ENCODE measurements around the gene AGPAT3. TPM values are rescaled to one million over a fixed set of nuclear protein-coding genes. Genes with fewer than 3 reads are reported as not detected.

Gene AGPAT3
- total RNA-seq, 1 experiment from 2014 or later = 13.0 TPM

DNA sequence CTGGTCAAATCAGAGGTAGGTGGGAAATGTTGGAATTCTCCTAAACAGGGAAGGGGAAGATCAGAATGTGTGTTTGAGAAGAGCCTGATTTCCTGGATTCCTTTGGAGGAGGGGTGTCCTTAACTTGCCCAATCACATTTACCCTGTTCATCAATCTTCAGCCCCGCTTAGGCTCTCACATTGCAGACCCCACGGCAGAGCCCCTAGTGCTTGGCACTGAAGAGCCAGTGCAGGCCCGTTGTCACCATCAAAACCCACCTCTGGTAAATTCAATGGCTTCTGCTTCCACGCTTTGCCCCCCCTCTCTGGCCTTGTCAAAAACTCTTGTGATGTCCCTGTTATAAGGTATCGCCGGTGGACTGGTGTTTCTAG, 2.3 kb downstream of the AGPAT3 start:
- Histone ChIP-seq H3K9me3 (ENCODE audit: control insufficient read depth, low read depth, low read length) (no peaks in the 10 kb centered on the region), H3K56ac (ENCODE audit: insufficient read length, low read depth, low read length) (no peak overlapping the region), H3K4ac (ENCODE audit: low read depth, low read length) (no peak overlapping the region), H3K9ac (ENCODE audit: extremely low read depth, insufficient read length, low read length) (no peak overlapping the region), H4K20me1 (ENCODE audit: control insufficient read depth, insufficient read depth, insufficient read length) (no peaks in the 10 kb centered on the region), H3K79me2 (ENCODE audit: insufficient read depth, low read length) (no peaks in the 10 kb centered on the region), H2BK15ac (ENCODE audit: low read depth, low read length) (no peak overlapping the region), H2BK5ac (ENCODE audit: insufficient read length, low read length) (no peak overlapping the region), H2AK5ac (ENCODE audit: insufficient read length, low read length) (no peak overlapping the region), H4K5ac (ENCODE audit: insufficient read length, low read depth, low read length) (no peak overlapping the region), H4K8ac (replicated peaks; ENCODE audit: insufficient read length, low read depth, low read length) (no peak overlapping the region), H2BK20ac (ENCODE audit: low read depth, low read length, poor library complexity, severe bottlenecking) (no peak overlapping the region), H3K4me1 (ENCODE audit: insufficient read depth, low read length) (no peaks in the 10 kb centered on the region; the same call in 1 of the 2 replicates), H4K91ac (ENCODE audit: insufficient read length, low read depth, low read length) (no peak overlapping the region), H3K4me2 (ENCODE audit: insufficient read depth, insufficient read length, low read length) (no peak overlapping the region), H2BK12ac (ENCODE audit: insufficient read length, low read depth, low read length) (no peak overlapping the region), H3K14ac (ENCODE audit: insufficient read depth, low read length) (no peak overlapping the region), H3K23me2 (ENCODE audit: insufficient read length, low read depth, low read length, poor library complexity, severe bottlenecking) (no peaks in the 10 kb centered on the region), H3K79me1 (ENCODE audit: insufficient read depth, low read depth, low read length, poor library complexity, severe bottlenecking) (no peaks in the 10 kb centered on the region), H2AFZ (ENCODE audit: low read length) (no peak overlapping the region), H3K27ac (ENCODE audit: insufficient read length, low read depth, low read length) (no peak overlapping the region), H3K18ac (ENCODE audit: insufficient read length, low read depth, low read length) (no peak overlapping the region), H2BK120ac (ENCODE audit: low read depth, low read length, poor library complexity, severe bottlenecking) (no peak overlapping the region), H3K27me3 (ENCODE audit: insufficient read depth, low read length) (no peaks in the 10 kb centered on the region), H3K23ac (ENCODE audit: insufficient read length, low read depth, low read length) (no peak overlapping the region), H3T11ph (ENCODE audit: low read length) (no peak overlapping the region)
- Mint-ChIP-seq H3K4me3 (peak overlapping the region in 1 of 2 experiments; percentile 75; a peak in 3 of 5 replicates), H3K36me3 (ENCODE audit: insufficient read depth in 1 of 3, low read depth in 3 of 3) (0 out of 7 replicates have a peak, but pooled peaks cover 0 to 2% (median 2%) of the 10 kb centered on the region in 3 experiments), H3K27ac (no peak overlapping the region; a peak in 1 of 7 replicates), H3K9me3 (no peaks in the 10 kb centered on the region), H3K27me3 (ENCODE audit: low read depth) (peaks cover 21% of the 10 kb centered on the region), H3K4me1 (peaks cover 11 to 12% of the 10 kb centered on the region in 2 experiments)
- WGBS (ENCODE audit: extremely low coverage, insufficient read length, low lambda C conversion rate) = no CpG with 5 or more reads among the region's 6 CpGs
- no peak for DNase-seq
- TF ChIP-seq, protein P1, sequence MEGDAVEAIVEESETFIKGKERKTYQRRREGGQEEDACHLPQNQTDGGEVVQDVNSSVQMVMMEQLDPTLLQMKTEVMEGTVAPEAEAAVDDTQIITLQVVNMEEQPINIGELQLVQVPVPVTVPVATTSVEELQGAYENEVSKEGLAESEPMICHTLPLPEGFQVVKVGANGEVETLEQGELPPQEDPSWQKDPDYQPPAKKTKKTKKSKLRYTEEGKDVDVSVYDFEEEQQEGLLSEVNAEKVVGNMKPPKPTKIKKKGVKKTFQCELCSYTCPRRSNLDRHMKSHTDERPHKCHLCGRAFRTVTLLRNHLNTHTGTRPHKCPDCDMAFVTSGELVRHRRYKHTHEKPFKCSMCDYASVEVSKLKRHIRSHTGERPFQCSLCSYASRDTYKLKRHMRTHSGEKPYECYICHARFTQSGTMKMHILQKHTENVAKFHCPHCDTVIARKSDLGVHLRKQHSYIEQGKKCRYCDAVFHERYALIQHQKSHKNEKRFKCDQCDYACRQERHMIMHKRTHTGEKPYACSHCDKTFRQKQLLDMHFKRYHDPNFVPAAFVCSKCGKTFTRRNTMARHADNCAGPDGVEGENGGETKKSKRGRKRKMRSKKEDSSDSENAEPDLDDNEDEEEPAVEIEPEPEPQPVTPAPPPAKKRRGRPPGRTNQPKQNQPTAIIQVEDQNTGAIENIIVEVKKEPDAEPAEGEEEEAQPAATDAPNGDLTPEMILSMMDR (conservative IDR thresholded peaks at IDR 0.05) = no peak
